Osteoblast (primary cell): ENCODE results near the gene SAMD4A. TPM values are rescaled to one million over a fixed set of nuclear protein-coding genes. Genes with fewer than 3 reads are reported as not detected.

Experiments used
- DNase-seq: peaks from one replicate; pipeline ENCODE4 v3.0.0; 2011; ENCODE audit warnings: low spot score, mixed read lengths; ENCODE audit not compliant: insufficient read length; ENCODE audit errors: missing footprints
- H2AFZ ChIP-seq: 2 replicates; pipeline ENCODE4 v1.6.0; 2011; ENCODE audit warnings: mild to moderate bottlenecking, low read length
- H3K27ac ChIP-seq: 2 replicates; pipeline ENCODE4 v1.5.1; 2011; ENCODE audit warnings: mild to moderate bottlenecking, low read depth, low read length, moderate library complexity
- H3K27me3 ChIP-seq: 2 replicates; pipeline ENCODE4 v1.6.0; 2012; ENCODE audit warnings: mild to moderate bottlenecking, control low read depth, inconsistent platforms, low read length, moderate library complexity; ENCODE audit not compliant: insufficient read depth
- H3K36me3 ChIP-seq: 2 replicates; pipeline ENCODE4 v1.5.1; 2011; ENCODE audit warnings: mild to moderate bottlenecking, low read length, control low read depth, moderate library complexity; ENCODE audit not compliant: insufficient read depth
- H3K4me1 ChIP-seq: 2 replicates; pipeline ENCODE4 v1.5.1; 2011; ENCODE audit warnings: mild to moderate bottlenecking, low read length, control low read depth, moderate library complexity; ENCODE audit not compliant: insufficient read depth
- H3K4me2 ChIP-seq: 2 replicates; pipeline ENCODE4 v1.6.0; 2011; ENCODE audit warnings: mild to moderate bottlenecking, low read length; ENCODE audit not compliant: insufficient read depth
- H3K4me3 ChIP-seq: fragments of 200-600 bp; sonication (generic); 3 replicates; pipeline ENCODE4 v1.5.1; 2012; ENCODE audit warnings: mild to moderate bottlenecking, low read length, inconsistent platforms; ENCODE audit not compliant: insufficient read depth
- H3K79me2 ChIP-seq: 2 replicates; pipeline ENCODE4 v1.6.0; 2012; ENCODE audit warnings: mild to moderate bottlenecking, low read length, control low read depth, inconsistent platforms; ENCODE audit not compliant: insufficient read depth
- H3K9me3 ChIP-seq: 2 replicates; pipeline ENCODE4 v1.5.1; 2011; ENCODE audit warnings: low read depth, low read length, control low read depth
- H4K20me1 ChIP-seq: 2 replicates; pipeline ENCODE4 v1.6.0; 2012; ENCODE audit warnings: mild to moderate bottlenecking, low read length, control low read depth; ENCODE audit not compliant: insufficient read depth
- total RNA-seq: library from RNA; depleted of rRNA; stranded (reverse); fragments of >200 nt; gene quantifications from 2 replicates; pipeline ENCODE4 v1.2.3, GENCODE V29; 2012
- TF ChIP-seq, protein P1 (sequence below): IDR thresholded peaks from 2 replicates; pipeline ENCODE4 v1.5.1; 2011; ENCODE audit warnings: mild to moderate bottlenecking, low read depth, low read length, moderate library complexity; ENCODE audit errors: extremely low read depth

The SAMD4A gene
- total RNA-seq, 1 donor: 26.1 TPM

- Histone ChIP-seq H3K27me3 (no peaks in the 10 kb centered on the region), H2AFZ (no peak overlapping the region), H3K4me2 (no peak overlapping the region), H3K36me3 (no peaks in the 10 kb centered on the region), H3K4me3 (no peak overlapping the region), H4K20me1 (no peaks in the 10 kb centered on the region), H3K79me2 (no peaks in the 10 kb centered on the region), H3K4me1 (peaks cover 12% of the 10 kb centered on the region), H3K9me3 (no peaks in the 10 kb centered on the region), H3K27ac (no peak overlapping the region)
- DNase-seq: no peak
- TF ChIP-seq, protein P1, sequence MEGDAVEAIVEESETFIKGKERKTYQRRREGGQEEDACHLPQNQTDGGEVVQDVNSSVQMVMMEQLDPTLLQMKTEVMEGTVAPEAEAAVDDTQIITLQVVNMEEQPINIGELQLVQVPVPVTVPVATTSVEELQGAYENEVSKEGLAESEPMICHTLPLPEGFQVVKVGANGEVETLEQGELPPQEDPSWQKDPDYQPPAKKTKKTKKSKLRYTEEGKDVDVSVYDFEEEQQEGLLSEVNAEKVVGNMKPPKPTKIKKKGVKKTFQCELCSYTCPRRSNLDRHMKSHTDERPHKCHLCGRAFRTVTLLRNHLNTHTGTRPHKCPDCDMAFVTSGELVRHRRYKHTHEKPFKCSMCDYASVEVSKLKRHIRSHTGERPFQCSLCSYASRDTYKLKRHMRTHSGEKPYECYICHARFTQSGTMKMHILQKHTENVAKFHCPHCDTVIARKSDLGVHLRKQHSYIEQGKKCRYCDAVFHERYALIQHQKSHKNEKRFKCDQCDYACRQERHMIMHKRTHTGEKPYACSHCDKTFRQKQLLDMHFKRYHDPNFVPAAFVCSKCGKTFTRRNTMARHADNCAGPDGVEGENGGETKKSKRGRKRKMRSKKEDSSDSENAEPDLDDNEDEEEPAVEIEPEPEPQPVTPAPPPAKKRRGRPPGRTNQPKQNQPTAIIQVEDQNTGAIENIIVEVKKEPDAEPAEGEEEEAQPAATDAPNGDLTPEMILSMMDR: no peak
These were observed 236.5 kb downstream of the SAMD4A start for GRCh38 chr14:54803396-54803795.

- Histone ChIP-seq H3K4me3 (no peak overlapping the region), H2AFZ (no peak overlapping the region), H3K4me2 (no peak overlapping the region), H3K27me3 (no peaks in the 10 kb centered on the region), H3K27ac (no peak overlapping the region), H3K36me3 (no peaks in the 10 kb centered on the region), H3K9me3 (no peaks in the 10 kb centered on the region), H3K79me2 (no peaks in the 10 kb centered on the region), H4K20me1 (no peaks in the 10 kb centered on the region), H3K4me1 (peaks cover 12% of the 10 kb centered on the region)
- TF ChIP-seq, protein P1: no peak
- no peak for DNase-seq
These were observed 237.1 kb downstream of the SAMD4A start for GRCh38 chr14:54803926-54804537.

DNA sequence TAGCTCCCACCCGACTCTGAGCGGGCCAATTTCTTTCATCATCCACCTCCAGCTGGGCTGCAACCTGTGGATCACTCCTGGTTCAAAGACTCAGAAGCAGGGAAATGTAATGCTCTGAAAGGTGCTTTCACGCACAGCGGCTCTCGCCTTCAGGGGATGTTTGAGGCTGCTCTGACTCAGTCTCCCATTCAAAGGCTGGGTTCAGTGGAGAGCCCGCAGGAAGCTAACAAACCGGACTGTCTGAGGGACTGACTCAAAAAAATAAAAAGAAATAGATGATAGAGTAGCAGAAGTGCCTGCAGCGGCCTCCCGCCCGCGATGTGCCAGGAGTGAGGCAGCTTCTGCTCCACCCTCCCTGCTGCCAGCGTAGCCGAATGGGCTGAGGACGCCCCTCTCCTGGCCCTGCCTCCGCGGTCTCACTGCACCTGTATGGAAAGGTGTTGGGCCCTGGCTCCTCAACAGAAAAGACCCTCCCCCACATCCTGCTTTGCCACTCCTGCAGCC lies 237.7 kb downstream of the SAMD4A start:
- H3K9me3 ChIP-seq: no peaks in the 10 kb centered on the region
- H3K4me3 ChIP-seq: no peak overlapping the region
- H3K27ac ChIP-seq: no peak overlapping the region
- no peaks in the 10 kb centered on the region for H3K27me3 ChIP-seq
- H3K4me1 ChIP-seq: peaks cover 12% of the 10 kb centered on the region
- TF ChIP-seq, protein P1: no peak
- H3K36me3 ChIP-seq: no peaks in the 10 kb centered on the region
- H3K4me2 ChIP-seq: peak overlapping the region; percentile 87
- DNase-seq: no peak
- H2AFZ ChIP-seq: no peak overlapping the region
- no peaks in the 10 kb centered on the region for H4K20me1 ChIP-seq
- H3K79me2 ChIP-seq: no peaks in the 10 kb centered on the region

GRCh38 chr14:54805070-54805444 lies 238.1 kb downstream of the SAMD4A start:
- no peaks in the 10 kb centered on the region for H3K36me3 ChIP-seq
- peak overlapping the region; percentile 87 for H3K4me2 ChIP-seq
- no peaks in the 10 kb centered on the region for H3K27me3 ChIP-seq
- no peak overlapping the region for H3K4me3 ChIP-seq
- H3K4me1 ChIP-seq: peaks cover 12% of the 10 kb centered on the region
- no peaks in the 10 kb centered on the region for H4K20me1 ChIP-seq
- TF ChIP-seq, protein P1: no peak
- H2AFZ ChIP-seq: peak overlapping the region; percentile 55
- DNase-seq: peak; percentile 78
- H3K27ac ChIP-seq: no peak overlapping the region
- H3K9me3 ChIP-seq: no peaks in the 10 kb centered on the region
- H3K79me2 ChIP-seq: no peaks in the 10 kb centered on the region
